HG03095 (cell line): ENCODE data around the gene LRRC37B.
"Not testable (repeated sequence)": the region's sequence is repeated elsewhere in the genome, so short reads cannot be mapped to it uniquely, and the experiment has no call there.

Experiments
- ATAC-seq: cut with Tn5 transposase; IDR thresholded peaks from one replicate; pipeline ENCODE4 v1.9.1; 2021; ENCODE audit warnings: moderate library complexity; ENCODE audit not compliant: unreplicated experiment

LRRC37B gene

GRCh38 chr17:32041306-32041875 lies 34.2 kb downstream of the LRRC37B start:
- not testable (repeated sequence) for ATAC-seq

GRCh38 chr17:32042266-32042665 lies 35.1 kb downstream of the LRRC37B start:
- not testable (repeated sequence) for ATAC-seq

- ATAC-seq: not testable (repeated sequence)
Measured at GRCh38 chr17:32045611-32046010, 38.4 kb downstream of the LRRC37B start.

DNA sequence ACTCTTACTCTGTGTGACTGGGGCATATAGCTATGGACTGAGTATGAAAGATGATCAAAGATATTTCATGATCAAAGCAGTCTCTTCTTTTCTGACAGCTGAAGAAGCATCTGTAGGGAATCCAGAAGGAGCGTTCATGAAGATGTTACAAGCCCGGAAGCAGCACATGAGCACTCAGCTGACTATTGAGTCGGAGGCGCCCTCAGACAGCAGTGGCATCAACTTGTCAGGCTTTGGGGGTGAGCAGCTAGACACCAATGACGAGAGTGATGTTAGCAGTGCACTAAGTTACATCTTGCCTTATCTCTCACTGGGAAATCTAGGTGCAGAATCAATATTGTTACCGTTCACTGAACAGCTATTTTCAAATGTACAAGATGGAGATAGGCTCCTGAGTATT lies 40.5 kb downstream of the LRRC37B start:
- not testable (repeated sequence) for ATAC-seq

- ATAC-seq: not testable (repeated sequence)
Measured at GRCh38 chr17:32054985-32055384, 47.8 kb downstream of the LRRC37B start.

GRCh38 chr17:32055425-32055824 lies 48.2 kb downstream of the LRRC37B start:
- ATAC-seq: not testable (repeated sequence)

DNA sequence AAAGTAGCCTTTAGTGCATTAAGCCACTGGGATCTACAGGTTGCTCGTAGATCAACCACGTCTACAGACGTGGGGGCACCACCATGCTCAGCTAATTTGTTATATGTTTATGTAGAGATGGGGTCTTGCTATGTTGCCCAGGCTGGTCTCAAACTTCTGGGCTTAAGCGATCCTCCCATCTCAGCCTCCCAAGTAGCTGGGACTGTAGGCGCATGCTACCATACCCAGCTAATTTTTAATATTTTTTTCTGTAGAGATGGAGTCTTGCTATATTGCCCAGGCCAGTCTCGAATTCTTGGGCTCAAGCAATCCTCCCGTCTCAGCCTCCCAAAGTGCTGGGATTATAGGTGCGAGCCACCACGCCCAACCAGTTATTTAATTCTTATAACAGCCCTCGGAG lies 49.3 kb downstream of the LRRC37B start:
- not testable (repeated sequence) for ATAC-seq

GRCh38 chr17:32057460-32058105 lies 50.4 kb downstream of the LRRC37B start:
- ATAC-seq: not testable (repeated sequence)

DNA sequence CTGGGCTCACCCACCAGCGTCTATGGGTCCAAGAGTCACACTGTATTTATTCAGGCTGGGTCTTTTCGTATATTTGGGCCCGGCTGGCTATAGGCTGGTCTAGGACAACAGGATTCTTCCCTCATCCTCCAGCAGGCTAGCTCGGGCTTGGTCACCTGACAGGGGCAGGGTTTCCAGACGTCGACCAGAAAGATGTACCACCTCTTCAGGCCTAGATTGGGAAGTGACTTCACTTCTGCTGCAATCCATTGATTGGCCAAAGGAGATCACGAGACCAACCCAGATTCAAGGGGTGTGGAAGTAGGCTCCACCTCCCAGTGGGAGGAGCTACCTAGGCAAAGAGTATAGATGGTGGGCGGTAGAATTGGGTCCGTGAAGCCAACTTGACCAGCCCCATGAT lies 53.5 kb downstream of the LRRC37B start:
- ATAC-seq: not testable (repeated sequence)

- ATAC-seq: not testable (repeated sequence)
Measured at GRCh38 chr17:32061840-32062239, 54.7 kb downstream of the LRRC37B start.

GRCh38 chr17:32064091-32064490 lies 56.9 kb downstream of the LRRC37B start:
- ATAC-seq: not testable (repeated sequence)

GRCh38 chr17:32066123-32066680 lies 59.0 kb downstream of the LRRC37B start:
- not testable (repeated sequence) for ATAC-seq

DNA sequence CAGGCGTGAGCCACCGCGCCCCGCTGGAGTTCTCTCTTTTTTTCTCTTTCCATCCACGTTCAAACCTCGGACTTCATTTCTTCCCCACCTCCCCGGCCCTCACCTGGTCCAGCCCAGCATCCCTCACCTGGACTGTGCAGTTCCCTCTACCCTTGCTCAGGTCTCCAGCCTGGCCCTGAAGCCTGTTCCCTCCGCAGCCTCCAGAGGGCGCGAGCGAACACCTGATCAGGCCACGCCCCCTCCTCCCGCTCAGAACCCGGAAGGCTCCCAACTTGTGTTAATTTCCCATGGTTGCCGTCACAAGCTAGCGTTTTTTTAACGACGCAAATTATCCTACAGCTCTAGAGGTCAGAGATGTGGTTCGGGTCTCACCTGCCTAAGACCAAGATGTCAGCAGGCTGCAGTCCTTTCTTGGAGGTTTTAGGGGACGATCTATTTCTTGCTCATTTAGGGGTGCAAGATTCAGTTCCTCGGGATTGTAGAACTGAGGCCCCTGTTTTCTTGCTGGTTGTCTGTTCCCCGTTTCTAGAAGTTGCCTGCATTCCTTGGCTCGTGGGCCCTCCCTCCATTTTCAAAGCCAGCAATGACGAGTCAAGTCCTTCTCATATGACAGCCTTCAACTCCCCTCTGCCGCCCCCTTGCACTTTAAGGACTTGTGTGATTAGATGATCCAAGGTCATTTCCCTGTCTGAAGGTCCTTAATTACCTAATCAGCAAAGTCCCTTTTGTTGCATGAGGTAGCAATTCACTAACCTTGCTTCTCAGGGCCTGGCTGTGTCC lies 59.9 kb downstream of the LRRC37B start:
- ATAC-seq: peak; percentile 64

GRCh38 chr17:32069067-32069466 lies 61.9 kb downstream of the LRRC37B start:
- not testable (repeated sequence) for ATAC-seq

- ATAC-seq: peak; percentile 73
Measured at GRCh38 chr17:32071961-32072360, 64.8 kb downstream of the LRRC37B start.

DNA sequence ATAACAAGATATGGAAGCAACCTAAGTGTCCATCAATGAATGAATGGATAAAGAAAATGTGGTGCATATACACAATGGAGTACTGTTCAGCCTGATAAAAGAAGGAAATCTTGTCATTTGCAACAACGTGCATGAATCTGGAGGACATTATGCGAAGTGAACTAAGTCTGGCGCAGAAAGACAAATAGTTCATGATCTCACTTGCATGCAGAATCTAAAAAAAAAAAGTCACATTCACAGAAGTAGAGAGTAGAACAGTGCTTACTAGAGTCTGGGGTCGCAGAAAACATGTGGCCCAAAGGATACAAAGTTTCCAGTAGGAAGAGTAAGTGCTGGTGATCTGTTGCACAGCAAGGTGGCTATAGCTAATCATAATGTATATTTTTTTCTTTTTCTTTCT lies 65.9 kb downstream of the LRRC37B start:
- ATAC-seq: not testable (repeated sequence)

- peak; percentile 88 for ATAC-seq
Measured at GRCh38 chr17:32079753-32080152, 72.6 kb downstream of the LRRC37B start.

GRCh38 chr17:32083550-32083979 lies 76.4 kb downstream of the LRRC37B start:
- ATAC-seq: not testable (repeated sequence)

DNA sequence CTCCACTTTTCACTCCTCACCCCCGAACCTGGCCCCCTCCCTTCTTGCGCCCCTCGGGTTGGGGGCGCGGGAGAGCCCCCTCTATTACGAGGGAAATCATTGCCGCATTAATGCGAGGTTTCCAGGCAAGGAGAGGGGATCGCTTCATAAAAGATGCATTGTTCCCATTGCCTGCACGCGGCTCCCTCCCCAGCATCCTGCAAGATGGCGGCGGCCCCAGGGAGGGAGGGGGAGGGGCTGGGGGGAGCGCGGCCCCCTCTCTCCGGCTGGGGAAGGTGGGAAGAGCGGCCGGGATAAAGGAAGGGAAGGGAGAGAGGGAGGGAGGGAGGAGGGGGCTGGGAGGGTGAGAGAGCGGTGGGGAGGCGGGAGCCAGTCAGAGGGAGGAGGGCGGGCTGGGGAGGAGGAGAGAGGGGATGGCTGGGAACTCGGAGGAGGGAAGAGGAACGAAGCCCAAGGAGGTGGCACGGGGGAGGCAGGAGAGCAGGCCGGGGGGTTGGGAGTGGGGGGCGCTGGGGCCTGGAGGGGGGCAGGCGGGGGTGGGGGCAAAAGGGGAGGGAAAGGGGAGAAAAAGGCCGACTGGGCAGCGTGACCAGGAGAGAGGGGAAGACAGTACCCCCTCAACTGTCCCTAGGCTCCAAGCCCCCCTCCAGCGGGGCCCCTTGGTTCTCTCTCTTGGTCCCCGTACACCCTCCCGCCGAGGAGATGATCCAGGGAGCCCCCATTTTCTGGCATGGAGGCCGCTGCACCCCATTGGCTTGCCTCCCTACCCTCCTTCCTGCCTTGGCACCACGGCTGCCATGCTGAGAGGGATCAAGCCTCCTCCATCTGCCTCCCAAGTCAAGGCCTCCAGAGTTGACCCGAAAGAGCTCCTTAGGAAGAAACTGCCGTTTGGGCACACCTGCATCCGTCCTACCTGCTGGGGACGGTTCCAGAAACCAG lies 77.1 kb downstream of the LRRC37B start:
- ATAC-seq: not testable (repeated sequence)
